T47D (cell line): ENCODE measurements around the gene KATNBL1.
"Not testable (repeated sequence)": the region's sequence is repeated elsewhere in the genome, so short reads cannot be mapped to it uniquely, and the experiment has no call there.

Experiments used
- DNase-seq, 2 experiments: peaks; one replicate each; pipeline versions ENCODE4 v3.0.0 to v3.0.0-alpha.2; 2011 to 2012; ENCODE audit warnings: low read depth in 1 of 2, low spot score in 1 of 2
- JUND ChIP-seq: IDR thresholded peaks from 2 replicates; pipeline ENCODE4 v1.6.1; 2012; ENCODE audit warnings: low read depth
- in situ Hi-C: cut with HindIII; loops from 2 replicates; pipeline ENCODE4 v1.10.0; 2016; ENCODE audit warnings: low sequenced_read_pairs, low pct_unique_long_range_greater_than_20kb

Gene KATNBL1

GRCh38 chr15:34179234-34179633 lies 30.7 kb downstream of the KATNBL1 start:
- no peak for TF ChIP-seq JUND
- in situ Hi-C loops, result no loop called here
- no peak for DNase-seq

- in situ Hi-C loops, DNase-seq: not testable (repeated sequence)
Measured at GRCh38 chr15:34165987-34166573, 43.8 kb downstream of the KATNBL1 start.

- DNase-seq, result no peak
- in situ Hi-C loops, result no loop called here
- no peak for TF ChIP-seq JUND
Measured at GRCh38 chr15:34161329-34161963, 48.5 kb downstream of the KATNBL1 start.

- in situ Hi-C loops, result no loop called here
- no peak for TF ChIP-seq JUND
- no peak for DNase-seq
Measured at GRCh38 chr15:34160735-34161134, 49.2 kb downstream of the KATNBL1 start.

DNA sequence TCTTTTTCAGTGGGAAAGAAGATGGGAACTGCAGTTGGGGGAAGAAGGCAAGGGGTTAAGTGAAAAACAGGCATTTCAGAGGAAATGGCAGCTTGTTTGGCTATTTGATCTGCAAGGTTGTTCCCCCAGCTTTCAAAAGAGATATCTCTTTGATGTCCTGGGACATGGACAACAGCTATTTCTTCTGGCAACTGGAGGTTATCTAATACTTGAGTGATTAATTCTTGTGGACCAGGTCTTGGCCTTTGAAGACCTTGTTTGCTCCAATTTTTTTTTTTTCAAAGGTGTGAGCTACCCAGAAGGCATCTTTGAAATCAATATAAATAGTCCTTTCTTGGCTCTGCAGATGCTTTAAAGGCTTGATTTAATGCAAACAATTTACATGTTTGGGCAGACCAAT lies 51.5 kb downstream of the KATNBL1 start:
- no peak for DNase-seq
- no peak for TF ChIP-seq JUND
- in situ Hi-C loops, result no loop called here

DNA sequence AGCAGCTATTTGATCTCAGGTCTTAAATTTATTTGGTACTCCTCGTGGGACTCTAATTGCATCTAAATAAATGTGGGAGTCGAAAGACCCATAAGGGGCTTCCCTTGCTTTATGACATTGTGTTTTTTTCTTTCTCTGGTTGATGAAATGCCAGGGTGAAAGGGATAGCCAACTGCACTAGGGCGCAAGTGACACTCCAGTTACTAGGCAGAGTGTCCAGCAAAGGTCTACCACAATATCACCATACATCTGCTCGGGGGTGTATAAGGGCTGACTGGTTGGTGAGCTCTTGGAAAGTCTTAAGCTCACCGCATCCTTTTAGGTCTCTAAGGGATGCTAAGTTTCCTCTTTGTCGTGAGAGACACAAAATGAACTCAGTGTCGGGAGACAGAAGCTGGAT lies 54.0 kb downstream of the KATNBL1 start:
- in situ Hi-C loops, result no loop called here
- TF ChIP-seq JUND, result no peak

DNA sequence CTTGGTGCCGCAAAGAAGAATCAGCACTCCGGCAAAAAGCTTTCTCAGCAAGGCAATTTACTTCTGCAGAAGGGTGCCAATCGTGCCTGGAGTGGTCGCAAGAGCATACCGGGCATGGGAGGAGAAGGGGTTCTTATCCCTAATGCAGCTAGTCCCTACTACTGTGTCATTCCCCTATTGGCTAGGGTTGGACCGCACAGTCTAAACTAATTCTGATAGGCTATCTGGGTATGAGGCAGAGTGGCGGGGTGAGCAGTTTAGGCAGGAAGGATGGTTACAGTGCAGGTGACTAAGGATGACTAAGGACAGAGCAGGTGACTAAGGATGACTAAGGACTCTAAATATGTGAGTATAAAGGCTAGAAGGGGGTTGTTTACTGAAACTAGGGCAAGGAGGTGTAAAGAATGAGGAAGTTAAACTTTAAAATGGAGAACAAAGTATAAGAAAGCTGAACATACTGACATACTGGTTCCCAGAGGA lies 55.1 kb downstream of the KATNBL1 start:
- in situ Hi-C loops, result no loop called here
- TF ChIP-seq JUND, result no peak
- DNase-seq, result no peak

More for the DNA sequence above, 54.0 kb downstream of the KATNBL1 start:
- no peak for DNase-seq

- DNase-seq, result no peak
- in situ Hi-C loops, result no loop called here
- no peak for TF ChIP-seq JUND
Measured at GRCh38 chr15:34147371-34148140, 62.3 kb downstream of the KATNBL1 start.

- in situ Hi-C loops, result no loop called here
- no peak for DNase-seq
- no peak for TF ChIP-seq JUND
Measured at GRCh38 chr15:34133511-34133910, 76.4 kb downstream of the KATNBL1 start.

DNA sequence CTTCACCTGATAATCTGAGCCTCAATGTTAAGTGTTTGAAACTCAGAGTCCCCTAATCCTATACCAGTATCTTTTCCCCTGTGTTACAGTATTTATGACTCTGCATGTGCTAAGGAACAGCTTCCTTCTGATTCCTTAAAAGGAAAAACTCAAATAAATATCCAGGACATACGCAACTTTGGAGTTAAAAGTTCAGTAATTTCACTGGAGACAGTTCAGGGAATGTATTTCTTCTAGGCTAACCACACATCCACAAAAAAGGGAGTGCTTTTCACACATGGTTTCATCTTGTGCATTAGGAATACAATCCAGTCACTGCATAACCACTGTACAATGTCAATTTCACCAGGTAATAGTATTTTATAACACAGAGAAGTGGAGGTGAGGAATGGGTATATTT lies 77.0 kb downstream of the KATNBL1 start:
- in situ Hi-C loops, result no loop called here
- DNase-seq, result no peak

GRCh38 chr15:34128898-34129297 lies 81.0 kb downstream of the KATNBL1 start:
- DNase-seq, result no peak
- no peak for TF ChIP-seq JUND
- in situ Hi-C loops, result no loop called here

More for the DNA sequence above, 77.0 kb downstream of the KATNBL1 start:
- no peak for TF ChIP-seq JUND

DNA sequence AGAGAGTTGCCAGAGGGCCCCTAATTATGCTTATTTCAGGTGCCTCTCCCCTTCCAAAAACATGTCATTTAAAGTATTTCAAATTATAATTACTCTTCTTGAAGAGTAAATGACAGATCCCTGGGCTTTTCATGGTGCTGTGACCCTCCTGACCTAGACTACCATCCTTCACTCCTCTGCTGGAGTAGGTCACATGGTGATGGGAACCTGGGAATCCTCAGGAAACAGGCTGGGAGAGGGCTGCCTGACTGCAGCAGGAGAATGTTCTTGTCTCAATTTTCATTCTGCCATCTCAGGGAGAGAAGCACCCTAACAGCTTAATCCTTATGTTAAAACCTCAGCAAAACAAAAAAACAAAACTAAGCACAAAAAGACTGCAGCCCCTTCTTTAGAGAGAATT lies 83.4 kb downstream of the KATNBL1 start:
- in situ Hi-C loops, result no loop called here
- TF ChIP-seq JUND, result no peak
- no peak for DNase-seq

DNA sequence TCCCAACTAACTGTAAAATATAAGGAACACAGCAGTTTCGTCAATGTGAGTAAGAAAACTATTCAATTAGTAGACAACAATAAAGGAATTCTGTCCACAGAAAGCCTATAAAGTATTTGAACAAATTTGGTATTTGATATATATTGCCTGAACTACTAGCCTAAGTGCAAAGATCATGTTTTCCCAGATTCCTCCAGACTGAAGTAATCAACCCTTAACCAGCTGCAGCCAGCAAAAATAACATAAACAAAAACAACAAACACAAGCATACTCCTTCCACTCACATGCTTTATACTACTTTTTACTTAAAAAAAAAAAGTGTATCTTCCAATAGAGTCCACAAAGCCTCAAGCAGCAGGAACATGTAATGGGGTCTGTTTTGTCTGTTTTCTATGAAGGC lies 84.0 kb downstream of the KATNBL1 start:
- TF ChIP-seq JUND, result no peak
- DNase-seq, result no peak
- in situ Hi-C loops, result no loop called here

- DNase-seq, result no peak
- in situ Hi-C loops, result no loop called here
- no peak for TF ChIP-seq JUND
Measured at GRCh38 chr15:34124651-34125050, 85.2 kb downstream of the KATNBL1 start.
